HepG2 (cell line): ENCODE data around the gene SELENOW. TPM values are rescaled to one million over a fixed set of nuclear protein-coding genes. Genes with fewer than 3 reads are reported as not detected.

Experiments used
- ATAD3A ChIP-seq: sonication (generic); formaldehyde crosslinking; IDR thresholded peaks from 2 replicates; pipeline ENCODE4 v1.4.0; 2020; ENCODE audit warnings: missing genetic modification reagents
- DNMT1 ChIP-seq: sonication (generic); formaldehyde crosslinking; IDR thresholded peaks from 2 replicates; pipeline ENCODE4 v1.5.1; 2020; ENCODE audit warnings: mild to moderate bottlenecking, missing genetic modification reagents
- ETV6 ChIP-seq: sonication (generic); formaldehyde crosslinking; conservative IDR thresholded peaks from 2 replicates; pipeline ENCODE4 v1.4.0; 2020; ENCODE audit warnings: missing genetic modification reagents
- FOSL2 ChIP-seq: sonication (generic); formaldehyde crosslinking; IDR thresholded peaks from 2 replicates; pipeline ENCODE4 v1.4.0; 2020; ENCODE audit warnings: missing genetic modification reagents
- GMEB1 ChIP-seq: sonication (generic); formaldehyde crosslinking; IDR thresholded peaks from 2 replicates; pipeline ENCODE4 v1.5.1; 2020; ENCODE audit warnings: missing genetic modification reagents, mild to moderate bottlenecking, borderline replicate concordance
- IKZF4 ChIP-seq: sonication (generic); formaldehyde crosslinking; IDR thresholded peaks from 2 replicates; pipeline ENCODE4 v1.5.1; 2020; ENCODE audit warnings: borderline replicate concordance, mild to moderate bottlenecking, low read depth, missing genetic modification reagents; ENCODE audit errors: not compliant biosample characterization
- PHF20 ChIP-seq: sonication (generic); formaldehyde crosslinking; IDR thresholded peaks from 2 replicates; pipeline ENCODE4 v1.5.0; 2020; ENCODE audit warnings: mild to moderate bottlenecking, missing genetic modification reagents
- POLR2AphosphoS5 ChIP-seq: IDR thresholded peaks from 2 replicates; pipeline ENCODE4 v1.6.1; 2012; ENCODE audit warnings: low read depth, low read length
- SALL2 ChIP-seq: sonication (generic); formaldehyde crosslinking; IDR thresholded peaks from 2 replicates; pipeline ENCODE4 v1.8.1; 2023; ENCODE audit warnings: mild to moderate bottlenecking, missing genetic modification reagents, inconsistent platforms
- SP4 ChIP-seq: sonication (generic); formaldehyde crosslinking; IDR thresholded peaks from 2 replicates; pipeline ENCODE4 v1.8.1; 2023; ENCODE audit warnings: mild to moderate bottlenecking, missing genetic modification reagents
- TBP ChIP-seq: sonication (generic); formaldehyde crosslinking; IDR thresholded peaks from 2 replicates; pipeline ENCODE4 v1.5.0; 2020; ENCODE audit warnings: missing genetic modification reagents
- TCF7L2 ChIP-seq: IDR thresholded peaks from 2 replicates; pipeline ENCODE4 v1.6.1; 2011; ENCODE audit warnings: mild to moderate bottlenecking, low read depth, low read length, moderate library complexity
- TGIF2 ChIP-seq: IDR thresholded peaks from 2 replicates; pipeline ENCODE4 v1.6.1; 2016; ENCODE audit warnings: control low read depth, missing compliant biosample characterization
- TRIM22 ChIP-seq: fragments of 450-650 bp; IDR thresholded peaks from 2 replicates; pipeline ENCODE4 v1.6.1; 2017
- ZBTB14 ChIP-seq: sonication (generic); formaldehyde crosslinking; IDR thresholded peaks from 2 replicates; pipeline ENCODE4 v1.4.0; 2020; ENCODE audit warnings: missing genetic modification reagents
- ZFP36 ChIP-seq: fragments of 150-350 bp; IDR thresholded peaks from 2 replicates; pipeline ENCODE4 v1.6.1; 2018; ENCODE audit warnings: borderline replicate concordance, low read length, low read depth; ENCODE audit not compliant: partially characterized antibody
- ZIK1 ChIP-seq: sonication (generic); formaldehyde crosslinking; IDR thresholded peaks from 2 replicates; pipeline ENCODE4 v1.5.0; 2020; ENCODE audit warnings: mild to moderate bottlenecking, low read depth, missing genetic modification reagents, borderline replicate concordance
- polyA plus RNA-seq, 8 experiments: library from polyadenylated mRNA; depleted of rRNA in 3 of 8; stranded (reverse) in 7 of 8; unstranded in 1 of 8; fragments of >200 nt; fragmentation: Illumina TruSeq in 4 of 8; extraction: Trizol in 4 of 8; gene quantifications; 2 replicates each; pipeline versions ENCODE4 v1.2.1 to v1.2.3, GENCODE V29; 2011 to 2016; ENCODE audit warnings: low read depth in 4 of 8, missing spikeins in 1 of 8, mixed read lengths in 1 of 8; ENCODE audit not compliant: insufficient read depth in 1 of 8
- total RNA-seq, 5 experiments: library from RNA; depleted of rRNA; stranded (reverse); fragments of >200 nt; fragmentation: Illumina TruSeq; extraction: Trizol; gene quantifications; 2 replicates each; pipeline ENCODE4 v1.2.3, GENCODE V29; 2016; ENCODE audit warnings: low read depth in 1 of 5
- TF ChIP-seq, protein P1 (sequence below): sonication (generic); formaldehyde crosslinking; IDR thresholded peaks from 2 replicates; pipeline ENCODE4 v1.4.0; 2020; ENCODE audit warnings: missing genetic modification reagents
- TF ChIP-seq, protein P2 (sequence below): sonication (generic); formaldehyde crosslinking; IDR thresholded peaks from 2 replicates; pipeline ENCODE4 v1.4.0; 2020; ENCODE audit warnings: mild to moderate bottlenecking, missing genetic modification reagents

Gene SELENOW
- total and polyA plus RNA-seq, 2 of the 13 experiments (the other 11 are each of a cell fraction or from before 2014, with no cell fraction given), result 50.3 to 64.7 TPM

DNA sequence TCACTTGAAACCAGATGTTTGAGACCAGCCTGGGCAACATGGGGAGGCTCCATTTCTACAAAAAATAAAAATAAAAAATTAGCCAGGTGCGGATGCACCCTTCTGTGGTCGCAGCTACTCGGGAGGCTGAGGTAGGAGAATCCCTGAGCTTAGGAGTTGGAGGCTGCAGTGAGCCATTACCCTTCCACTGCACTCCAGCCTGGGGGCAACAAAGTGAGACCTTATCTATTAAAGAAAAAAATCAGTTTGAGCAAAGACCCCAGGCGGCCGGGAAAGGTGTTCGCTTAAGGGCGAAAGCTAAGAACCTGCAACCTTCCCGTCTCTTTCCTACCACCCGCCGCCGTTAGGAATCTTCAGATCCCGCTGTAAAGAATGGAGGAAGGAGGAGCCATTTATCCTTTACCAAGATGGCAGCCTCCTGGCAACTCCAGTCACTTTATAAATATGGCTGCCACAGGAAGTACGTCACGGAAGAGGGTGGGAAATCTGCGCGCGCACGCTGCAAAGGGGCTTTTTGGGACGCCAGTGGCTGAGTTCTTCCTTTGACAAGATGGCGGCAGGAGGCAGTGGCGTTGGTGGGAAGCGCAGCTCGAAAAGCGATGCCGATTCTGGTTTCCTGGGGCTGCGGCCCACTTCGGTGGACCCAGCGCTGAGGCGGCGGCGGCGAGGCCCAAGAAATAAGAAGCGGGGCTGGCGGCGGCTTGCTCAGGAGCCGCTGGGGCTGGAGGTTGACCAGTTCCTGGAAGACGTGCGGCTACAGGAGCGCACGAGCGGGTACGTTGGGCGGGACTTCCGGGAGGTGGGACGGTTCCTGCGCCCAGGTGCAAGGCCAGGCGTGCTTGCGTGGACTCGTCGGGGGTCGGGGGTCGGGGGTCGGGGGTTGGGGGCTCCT is 33.2 kb upstream of the SELENOW start, which contains the start of gene NOP53 (continued):
- TF ChIP-seq FOSL2 (CRISPR knock-in tag) (peak; percentile 56; the same call in 1 of the 2 replicates), ZBTB14 (CRISPR knock-in tag) (no peak), TGIF2 (no peak), POLR2AphosphoS5 (peak; percentile 92), ZFP36 (no peak), ATAD3A (no peak), GMEB1 (CRISPR knock-in tag) (peak; percentile 91), TCF7L2 (no peak), ZIK1 (CRISPR knock-in tag) (no peak), IKZF4 (CRISPR knock-in tag) (no peak), TBP (CRISPR knock-in tag) (no peak), SP4 (peak; percentile 80), ETV6 (CRISPR knock-in tag) (0 out of 2 replicates have a peak, but pooled peaks have one; percentile 45), SALL2 (CRISPR knock-in tag) (no peak), PHF20 (CRISPR knock-in tag) (peak; percentile 88), TRIM22 (no peak), DNMT1 (no peak)
- TF ChIP-seq, protein P1, sequence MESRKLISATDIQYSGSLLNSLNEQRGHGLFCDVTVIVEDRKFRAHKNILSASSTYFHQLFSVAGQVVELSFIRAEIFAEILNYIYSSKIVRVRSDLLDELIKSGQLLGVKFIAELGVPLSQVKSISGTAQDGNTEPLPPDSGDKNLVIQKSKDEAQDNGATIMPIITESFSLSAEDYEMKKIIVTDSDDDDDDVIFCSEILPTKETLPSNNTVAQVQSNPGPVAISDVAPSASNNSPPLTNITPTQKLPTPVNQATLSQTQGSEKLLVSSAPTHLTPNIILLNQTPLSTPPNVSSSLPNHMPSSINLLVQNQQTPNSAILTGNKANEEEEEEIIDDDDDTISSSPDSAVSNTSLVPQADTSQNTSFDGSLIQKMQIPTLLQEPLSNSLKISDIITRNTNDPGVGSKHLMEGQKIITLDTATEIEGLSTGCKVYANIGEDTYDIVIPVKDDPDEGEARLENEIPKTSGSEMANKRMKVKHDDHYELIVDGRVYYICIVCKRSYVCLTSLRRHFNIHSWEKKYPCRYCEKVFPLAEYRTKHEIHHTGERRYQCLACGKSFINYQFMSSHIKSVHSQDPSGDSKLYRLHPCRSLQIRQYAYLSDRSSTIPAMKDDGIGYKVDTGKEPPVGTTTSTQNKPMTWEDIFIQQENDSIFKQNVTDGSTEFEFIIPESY (CRISPR knock-in tag), result peak; percentile 57
- TF ChIP-seq, protein P2, sequence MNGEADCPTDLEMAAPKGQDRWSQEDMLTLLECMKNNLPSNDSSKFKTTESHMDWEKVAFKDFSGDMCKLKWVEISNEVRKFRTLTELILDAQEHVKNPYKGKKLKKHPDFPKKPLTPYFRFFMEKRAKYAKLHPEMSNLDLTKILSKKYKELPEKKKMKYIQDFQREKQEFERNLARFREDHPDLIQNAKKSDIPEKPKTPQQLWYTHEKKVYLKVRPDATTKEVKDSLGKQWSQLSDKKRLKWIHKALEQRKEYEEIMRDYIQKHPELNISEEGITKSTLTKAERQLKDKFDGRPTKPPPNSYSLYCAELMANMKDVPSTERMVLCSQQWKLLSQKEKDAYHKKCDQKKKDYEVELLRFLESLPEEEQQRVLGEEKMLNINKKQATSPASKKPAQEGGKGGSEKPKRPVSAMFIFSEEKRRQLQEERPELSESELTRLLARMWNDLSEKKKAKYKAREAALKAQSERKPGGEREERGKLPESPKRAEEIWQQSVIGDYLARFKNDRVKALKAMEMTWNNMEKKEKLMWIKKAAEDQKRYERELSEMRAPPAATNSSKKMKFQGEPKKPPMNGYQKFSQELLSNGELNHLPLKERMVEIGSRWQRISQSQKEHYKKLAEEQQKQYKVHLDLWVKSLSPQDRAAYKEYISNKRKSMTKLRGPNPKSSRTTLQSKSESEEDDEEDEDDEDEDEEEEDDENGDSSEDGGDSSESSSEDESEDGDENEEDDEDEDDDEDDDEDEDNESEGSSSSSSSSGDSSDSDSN (CRISPR knock-in tag), result no peak; the same call in 1 of the 2 replicates
